ENCODE data around the gene MROH9.

Gene MROH9

GRCh38 chr1:170967042-170967910, 31.9 kb downstream of the MROH9 start:
- DNase-seq (ENCODE audit: low read depth in 2 of 2), result no peak

- no peak for DNase-seq (ENCODE audit: low read depth in 2 of 2)
These were observed 34.9 kb downstream of the MROH9 start for GRCh38 chr1:170970256-170970655.

- DNase-seq (ENCODE audit: low read depth in 2 of 2), result no peak
These were observed 43.1 kb downstream of the MROH9 start for GRCh38 chr1:170978371-170978910.

GRCh38 chr1:170985406-170985805, 50.1 kb downstream of the MROH9 start:
- no peak for DNase-seq (ENCODE audit: low read depth in 2 of 2)

GRCh38 chr1:170986901-170987300, 51.6 kb downstream of the MROH9 start:
- DNase-seq (ENCODE audit: low read depth in 2 of 2), result no peak

GRCh38 chr1:170987424-170987823, 52.1 kb downstream of the MROH9 start:
- DNase-seq (ENCODE audit: low read depth in 2 of 2), result no peak

- DNase-seq (ENCODE audit: low read depth in 2 of 2), result no peak
These were observed 57.8 kb downstream of the MROH9 start for GRCh38 chr1:170993151-170993550.

GRCh38 chr1:170993717-170994116, 58.4 kb downstream of the MROH9 start:
- no peak for DNase-seq (ENCODE audit: low read depth in 2 of 2)

GRCh38 chr1:171014880-171015279, 79.5 kb downstream of the MROH9 start:
- no peak for DNase-seq (ENCODE audit: low read depth in 2 of 2)

GRCh38 chr1:171017426-171017825, 82.1 kb downstream of the MROH9 start:
- DNase-seq (ENCODE audit: low read depth in 2 of 2), result no peak

GRCh38 chr1:171019971-171020370, 84.6 kb downstream of the MROH9 start:
- DNase-seq (ENCODE audit: low read depth in 2 of 2), result no peak

- DNase-seq (ENCODE audit: low read depth in 2 of 2), result no peak
These were observed 97.7 kb downstream of the MROH9 start for GRCh38 chr1:171032822-171033702.

- DNase-seq (ENCODE audit: low read depth in 2 of 2), result no peak
These were observed 102.3 kb downstream of the MROH9 start for GRCh38 chr1:171037626-171038025.

- DNase-seq (ENCODE audit: low read depth in 2 of 2), result no peak
These were observed 103.0 kb downstream of the MROH9 start for GRCh38 chr1:171038284-171038683.

- no peak for DNase-seq (ENCODE audit: low read depth in 2 of 2)
These were observed 112.7 kb downstream of the MROH9 start for GRCh38 chr1:171048014-171048413.

- no peak for DNase-seq (ENCODE audit: low read depth in 2 of 2)
These were observed 117.6 kb downstream of the MROH9 start for GRCh38 chr1:171052977-171053376.

GRCh38 chr1:171055966-171056643, 120.8 kb downstream of the MROH9 start:
- no peak for DNase-seq (ENCODE audit: low read depth in 2 of 2)

GRCh38 chr1:171061425-171062143, 126.2 kb downstream of the MROH9 start:
- DNase-seq (ENCODE audit: low read depth in 2 of 2), result no peak

- no peak for DNase-seq (ENCODE audit: low read depth in 2 of 2)
These were observed 127.6 kb downstream of the MROH9 start for GRCh38 chr1:171062902-171063301.

GRCh38 chr1:171075041-171075440, 139.7 kb downstream of the MROH9 start:
- no peak for DNase-seq (ENCODE audit: low read depth in 2 of 2)

- no peak for DNase-seq (ENCODE audit: low read depth in 2 of 2)
These were observed 146.0 kb downstream of the MROH9 start for GRCh38 chr1:171081314-171081753.
